NCI-H2227 (cell line): Measurements from ENCODE around the gene MINK1.

ENCODE experiments used
- DNase-seq: peaks from one replicate; lab custom pipeline; 2025; ENCODE audit not compliant: unreplicated experiment; lab: John Stamatoyannopoulos, UW

MINK1 gene

DNA sequence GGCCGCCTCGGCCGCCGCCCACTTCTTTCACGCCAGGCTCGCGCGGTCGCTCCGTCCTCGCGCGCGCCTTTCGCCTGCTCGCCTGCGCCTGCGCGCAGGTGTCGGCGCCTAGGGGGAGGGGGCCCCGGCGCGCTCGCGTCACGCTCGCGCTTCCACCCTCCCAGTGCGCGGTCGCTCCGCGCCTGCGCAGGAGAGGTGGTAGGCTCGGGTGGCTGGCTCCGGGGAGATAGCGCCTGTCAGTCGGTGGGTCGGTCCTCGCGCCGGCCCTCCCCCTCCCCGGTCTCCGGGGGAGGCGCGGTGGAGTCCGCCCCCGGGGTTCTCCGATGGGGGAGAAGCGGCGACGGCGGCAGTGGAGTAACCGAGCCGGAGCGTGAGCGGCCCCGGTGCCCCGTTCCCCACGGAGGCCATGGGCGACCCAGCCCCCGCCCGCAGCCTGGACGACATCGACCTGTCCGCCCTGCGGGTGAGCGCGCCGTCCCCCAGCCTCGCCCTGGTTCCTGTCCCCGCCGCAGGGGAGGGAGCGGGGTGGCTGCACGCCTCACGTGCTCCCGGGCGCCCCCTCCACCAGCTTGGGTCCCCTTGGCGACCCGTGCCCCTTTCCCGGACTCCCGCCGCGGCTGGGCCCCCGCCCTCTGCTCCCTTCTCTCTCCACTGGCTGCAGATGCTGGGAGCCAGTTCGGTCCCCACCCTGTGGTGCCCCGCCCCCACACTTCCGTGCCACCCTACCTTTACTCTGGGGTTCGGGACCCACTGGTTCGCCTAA lies at the start of gene MINK1:
MINK1 (plus strand) TSS at position 163 of the 763 bp plus-strand sequence; CDS start at position 407, 244 bp downstream.
- peak; percentile 95 for DNase-seq

DNA sequence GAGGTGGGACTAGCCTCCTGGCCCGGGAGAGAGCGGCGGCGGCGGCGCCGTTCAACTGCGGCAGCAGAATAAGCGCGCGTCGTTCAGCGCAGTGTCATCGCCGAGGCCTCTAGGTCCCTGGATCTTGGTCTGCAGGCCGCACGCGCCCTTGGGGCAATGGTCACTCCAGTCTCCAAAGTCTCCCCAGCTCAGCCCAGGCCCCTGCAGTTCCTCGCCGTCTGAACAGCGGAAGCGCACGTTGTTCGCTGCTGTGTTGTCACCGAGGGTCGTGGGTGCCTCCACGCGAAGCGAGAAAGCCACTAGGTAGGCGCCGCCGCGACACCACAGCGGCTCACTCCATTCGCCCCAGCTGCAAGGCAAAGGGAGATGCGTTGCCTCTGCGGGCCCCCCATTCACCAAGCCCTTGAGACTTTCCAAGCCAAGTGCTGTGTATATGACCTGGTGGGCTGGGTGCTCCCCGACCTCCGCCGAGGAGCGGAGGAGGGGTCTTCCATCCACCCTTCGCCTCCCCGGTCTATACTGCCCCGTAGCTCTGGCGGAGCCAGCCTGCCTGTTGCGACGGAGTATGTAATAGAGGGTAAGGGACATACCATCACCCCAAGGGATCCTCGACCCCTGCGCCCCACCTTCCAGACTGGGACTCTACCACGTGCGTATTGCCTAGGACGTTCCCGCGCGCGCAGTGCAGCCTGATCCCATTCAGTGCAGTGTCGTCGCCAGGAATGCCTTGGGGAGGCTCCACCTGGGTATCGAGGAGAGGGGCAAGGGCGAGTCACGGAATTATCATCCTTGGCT lies 47.6 kb upstream of the MINK1 start:
- no peak for DNase-seq

DNA sequence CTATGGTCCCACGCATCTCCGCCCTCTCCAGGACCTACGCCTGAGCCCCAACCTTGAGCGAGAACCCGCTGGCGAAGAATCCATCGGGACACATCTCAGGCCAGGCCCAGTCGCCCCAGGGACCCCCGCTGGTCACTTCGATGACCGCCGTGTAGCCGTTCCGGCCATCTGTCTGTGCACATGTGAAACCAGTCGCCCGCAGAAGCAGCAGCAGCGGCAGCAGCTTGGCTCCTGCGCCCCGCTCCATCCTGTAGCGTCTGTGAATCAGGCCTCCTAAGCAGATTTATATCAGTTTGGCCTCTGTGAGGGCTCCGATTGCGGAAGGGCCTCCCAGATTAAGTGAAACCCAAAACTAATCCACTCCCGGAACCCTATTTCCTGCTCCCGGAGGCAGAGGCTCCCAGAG lies 47.0 kb upstream of the MINK1 start, which contains the start of gene VMO1:
VMO1 (minus strand) TSS at position 259 of the 406 bp plus-strand sequence; CDS start at position 247, 12 bp downstream.
- no peak for DNase-seq

DNA sequence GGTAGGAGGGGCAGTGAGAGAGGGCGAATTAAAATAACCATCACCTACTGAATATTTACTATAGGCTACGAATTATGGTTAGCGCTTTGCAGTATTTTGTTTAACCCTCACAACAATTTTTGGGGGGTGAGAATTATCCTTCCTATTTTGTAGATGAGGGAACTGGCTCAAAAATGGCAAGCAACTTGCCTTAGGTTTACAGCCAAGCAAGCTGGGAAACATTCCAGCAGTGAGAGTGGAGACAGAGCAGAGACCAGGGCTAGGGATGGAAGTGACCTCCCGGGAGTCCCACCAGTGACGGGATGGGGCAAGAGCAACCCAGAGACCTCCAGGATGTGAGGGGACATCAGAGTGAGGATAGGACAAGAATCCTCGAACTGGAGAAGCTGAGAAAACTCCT lies 46.6 kb upstream of the MINK1 start:
- DNase-seq, result no peak

DNA sequence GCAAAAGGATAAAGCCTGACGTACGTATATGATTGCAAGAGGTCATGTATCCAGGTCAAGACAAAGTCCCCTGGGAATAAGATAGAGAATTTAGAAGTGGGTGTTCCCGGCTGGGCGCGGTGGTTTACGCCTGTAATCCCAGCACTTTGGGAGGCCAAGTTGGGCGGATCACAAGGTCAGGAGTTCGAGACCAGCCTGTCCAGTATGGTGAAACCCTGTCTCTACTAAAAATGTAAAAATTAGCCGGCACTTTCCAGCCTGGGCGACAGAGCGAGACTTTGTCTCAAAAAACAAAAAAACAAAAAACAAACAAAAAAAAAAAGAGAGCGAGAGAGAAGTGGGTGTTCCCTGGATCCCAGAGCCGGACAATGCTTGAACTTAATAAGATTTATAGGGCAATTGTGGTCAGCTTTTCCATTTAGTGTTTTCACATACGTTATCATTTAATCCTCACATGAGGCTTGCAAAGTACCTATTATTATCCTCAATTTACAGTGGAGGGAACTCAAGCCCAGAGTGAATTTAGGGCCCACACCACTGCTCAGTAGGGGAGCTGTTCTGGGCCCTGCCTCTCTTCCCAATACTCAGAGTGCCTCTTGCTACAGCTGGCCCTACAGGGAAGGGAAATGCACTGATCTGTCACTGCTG lies 44.9 kb upstream of the MINK1 start:
- DNase-seq, result peak; percentile 67

DNA sequence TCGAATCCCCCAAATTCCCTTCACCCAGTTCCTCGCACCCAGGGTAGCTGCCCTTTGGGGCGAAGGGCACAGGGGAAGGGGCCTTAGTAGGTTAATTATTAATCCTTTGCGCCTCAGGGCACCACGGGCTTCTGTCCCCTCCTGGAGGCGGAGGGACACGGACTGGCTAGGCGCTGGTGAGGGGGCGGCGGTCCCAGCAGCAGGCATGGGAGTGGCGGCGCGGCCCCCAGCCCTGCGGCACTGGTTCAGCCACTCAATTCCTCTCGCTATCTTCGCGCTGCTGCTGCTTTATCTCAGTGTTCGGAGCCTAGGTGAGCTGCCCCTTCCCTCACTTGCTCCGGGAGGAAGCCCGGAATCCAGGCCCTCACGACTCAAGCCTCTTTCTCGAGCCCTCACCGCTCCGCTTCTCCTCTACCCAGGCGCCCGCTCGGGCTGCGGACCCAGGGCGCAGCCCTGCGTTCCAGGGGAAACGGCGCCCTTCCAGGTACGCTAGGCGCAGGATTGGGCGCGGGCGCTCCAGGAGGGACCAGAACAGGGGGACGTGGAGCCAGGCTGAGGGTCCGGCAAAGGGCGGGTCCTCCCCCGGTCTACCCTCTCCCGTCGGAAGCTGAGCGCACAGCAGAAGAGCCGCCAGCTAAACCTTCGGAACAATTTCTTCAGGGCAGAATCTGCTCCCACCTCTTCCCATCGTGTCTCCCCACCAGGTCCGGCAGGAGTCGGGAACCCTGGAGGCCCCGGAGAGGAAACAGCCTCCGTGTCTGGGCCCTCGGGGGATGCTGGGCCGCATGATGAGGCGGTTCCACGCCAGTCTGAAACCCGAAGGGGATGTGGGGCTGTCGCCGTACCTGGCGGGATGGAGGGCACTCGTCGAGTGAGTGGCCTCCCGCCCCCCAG lies 44.1 kb upstream of the MINK1 start, which contains the start of gene GLTPD2:
GLTPD2 (plus strand) TSS at position 158 of the 894 bp plus-strand sequence; CDS start at position 206, 48 bp downstream.
- peak; percentile 37 for DNase-seq

DNA sequence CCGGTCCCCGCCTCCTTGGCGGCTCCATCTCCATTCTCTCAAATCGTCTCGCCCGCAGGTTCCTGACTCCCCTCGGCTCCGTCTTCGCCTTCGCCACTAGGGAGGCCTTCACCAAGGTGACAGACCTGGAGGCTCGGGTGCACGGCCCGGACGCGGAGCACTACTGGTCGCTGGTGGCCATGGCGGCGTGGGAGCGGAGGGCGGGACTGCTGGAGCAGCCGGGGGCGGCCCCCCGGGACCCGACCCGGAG lies 43.5 kb upstream of the MINK1 start:
- DNase-seq, result no peak

DNA sequence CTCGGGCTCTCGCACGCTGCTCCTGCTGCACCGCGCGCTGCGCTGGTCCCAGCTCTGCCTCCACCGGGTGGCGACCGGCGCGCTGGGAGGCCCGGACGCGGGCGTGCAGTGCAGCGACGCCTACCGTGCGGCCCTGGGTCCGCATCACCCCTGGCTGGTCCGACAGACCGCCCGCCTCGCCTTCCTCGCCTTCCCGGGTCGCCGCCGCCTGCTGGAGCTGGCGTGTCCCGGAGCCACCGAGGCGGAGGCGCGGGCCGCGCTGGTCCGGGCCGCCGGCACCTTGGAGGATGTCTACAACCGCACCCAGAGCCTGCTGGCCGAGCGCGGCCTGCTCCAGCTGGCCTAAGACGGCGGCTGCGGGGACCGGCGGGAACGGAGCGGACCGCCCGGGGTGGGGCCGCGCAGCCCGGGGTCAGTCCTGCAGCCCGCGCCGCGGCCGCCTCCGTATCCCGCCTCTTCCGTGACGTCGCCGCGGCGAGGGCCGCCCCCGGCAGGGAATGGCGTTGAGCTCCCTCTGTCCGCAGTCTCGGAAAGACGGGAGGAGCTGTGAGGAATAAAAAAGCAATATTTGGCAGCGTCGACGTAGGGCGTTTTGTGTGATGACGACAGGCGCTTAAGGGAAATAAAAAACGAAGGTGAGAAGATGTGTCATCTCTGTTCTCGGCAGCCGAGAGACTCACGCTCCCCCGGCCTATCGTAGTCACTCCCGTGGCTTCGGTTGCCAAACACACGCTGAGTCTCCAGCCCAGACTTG lies 43.0 kb upstream of the MINK1 start:
- peak; percentile 85 for DNase-seq

DNA sequence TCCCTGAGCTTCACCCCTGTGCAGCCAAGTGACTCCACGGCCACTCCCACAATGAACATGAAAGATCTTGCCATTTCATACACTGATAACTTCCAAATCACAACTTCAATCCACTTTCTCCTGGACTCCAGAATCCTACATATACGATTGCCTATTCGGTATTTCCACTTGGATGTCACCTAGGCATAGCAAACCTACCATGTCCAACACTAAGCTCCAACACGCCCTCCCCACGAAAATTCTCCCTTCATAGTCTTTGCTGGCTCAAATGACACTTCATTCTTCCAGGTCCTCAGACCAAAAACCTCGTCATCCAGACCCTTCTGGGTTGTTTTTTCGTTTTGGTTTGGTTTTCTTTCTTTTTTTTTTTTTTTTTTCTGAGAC lies 42.4 kb upstream of the MINK1 start:
- no peak for DNase-seq

DNA sequence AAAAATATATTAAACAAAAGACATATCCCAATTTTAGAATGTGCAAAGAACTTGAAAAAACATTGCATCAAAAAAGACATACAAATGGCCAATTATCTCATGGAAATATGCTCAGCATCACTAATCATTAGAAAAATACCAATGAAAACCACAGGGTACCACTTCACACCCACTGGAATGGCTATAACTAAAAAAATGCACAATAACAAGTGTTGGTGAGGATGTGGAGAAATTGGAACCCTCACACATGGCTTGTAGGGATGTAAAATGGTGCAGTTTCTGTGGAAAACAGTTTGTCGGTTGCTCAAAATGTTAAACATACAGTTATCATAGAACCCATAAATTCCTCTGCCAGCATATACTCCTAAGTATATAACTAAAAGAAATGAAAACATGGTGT lies 38.0 kb upstream of the MINK1 start:
- no peak for DNase-seq

DNA sequence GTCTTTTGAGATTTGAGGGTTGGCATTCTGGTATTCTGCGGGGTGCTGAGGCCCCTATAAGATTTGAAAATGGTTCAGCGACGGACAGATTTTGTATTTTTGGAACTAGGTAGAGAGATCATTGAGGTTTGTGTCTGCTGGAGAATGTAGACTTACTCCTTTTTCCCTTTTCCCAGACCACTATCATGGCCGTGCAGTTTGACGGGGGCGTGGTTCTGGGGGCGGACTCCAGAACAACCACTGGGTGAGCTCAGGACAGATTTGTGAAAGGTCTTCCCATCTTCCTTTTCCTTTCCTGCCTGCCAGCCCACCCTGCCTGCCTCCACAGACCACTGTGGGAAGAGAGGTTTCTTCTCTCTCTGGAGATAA lies 36.6 kb upstream of the MINK1 start:
- peak; percentile 47 for DNase-seq

DNA sequence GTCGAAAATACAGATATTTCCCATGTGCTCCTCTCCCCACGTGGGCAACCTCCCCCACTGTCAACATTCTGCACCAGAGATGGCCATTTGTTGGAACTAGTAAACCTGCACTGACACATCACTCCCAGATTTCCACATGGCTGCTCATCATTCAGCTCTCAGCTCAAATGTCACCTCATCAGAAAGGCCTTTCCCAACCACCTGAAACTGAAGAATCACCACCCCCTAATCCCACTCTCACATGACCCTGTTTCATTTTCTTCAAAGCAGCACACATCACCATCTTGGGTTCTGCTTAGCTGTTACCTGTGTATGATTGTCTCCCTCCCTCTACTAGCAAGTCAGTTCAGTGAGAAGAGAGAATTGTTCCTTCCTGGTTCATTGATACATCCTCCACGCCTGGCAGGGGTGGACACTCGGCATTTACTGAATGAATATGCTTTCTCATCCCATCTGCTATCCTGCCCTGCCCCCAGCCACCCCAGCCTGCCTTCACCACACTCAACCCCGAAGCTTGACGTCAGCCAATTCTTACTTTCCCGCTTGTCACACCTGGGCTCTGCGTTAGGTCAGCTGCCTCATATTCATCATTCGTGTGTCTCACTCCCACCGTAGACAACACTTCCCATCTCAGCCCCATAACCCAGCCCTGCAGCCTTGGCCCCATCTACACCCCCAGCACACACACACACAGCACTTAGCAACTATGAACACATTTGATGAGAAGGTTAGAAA lies 32.5 kb upstream of the MINK1 start:
- DNase-seq, result peak; percentile 15

DNA sequence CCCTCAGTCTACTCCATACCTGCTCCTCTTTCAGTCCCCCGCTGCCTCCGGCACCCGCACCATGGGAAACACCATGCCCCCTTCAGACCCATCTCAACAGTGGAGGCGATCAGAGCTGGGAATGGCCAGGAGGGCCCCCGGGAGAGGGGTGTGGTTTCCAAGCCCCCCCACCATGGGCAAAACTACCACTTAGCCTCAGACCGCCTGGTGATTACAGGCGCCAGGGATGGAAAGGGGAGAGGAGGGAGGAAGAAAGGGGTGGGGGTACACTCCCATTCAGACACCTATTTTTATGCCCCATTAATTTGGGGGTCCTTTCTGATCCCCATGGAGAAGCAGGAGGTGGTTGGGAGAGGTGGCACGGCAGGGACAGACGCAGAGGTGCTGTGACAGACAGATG lies 30.9 kb upstream of the MINK1 start, which contains the start of gene C17orf114:
C17orf114 (minus strand) TSS at position 101 of the 400 bp plus-strand sequence.
- no peak for DNase-seq

DNA sequence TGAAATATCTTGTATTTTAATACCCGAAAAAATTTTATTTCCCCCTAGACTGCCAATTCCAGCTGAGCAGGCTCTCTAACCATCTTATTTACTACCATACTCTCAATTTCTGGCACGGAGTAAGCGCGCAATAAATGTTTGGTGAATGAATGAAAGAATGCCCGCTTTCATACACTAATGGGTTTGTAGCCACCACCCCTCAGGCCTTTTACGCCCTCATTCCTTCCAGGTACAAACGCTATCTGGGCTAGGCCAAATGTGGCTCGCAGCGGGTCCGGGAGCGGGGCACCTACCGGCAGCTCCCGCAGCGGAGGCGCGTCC lies 26.7 kb upstream of the MINK1 start:
- DNase-seq, result peak; percentile 39

DNA sequence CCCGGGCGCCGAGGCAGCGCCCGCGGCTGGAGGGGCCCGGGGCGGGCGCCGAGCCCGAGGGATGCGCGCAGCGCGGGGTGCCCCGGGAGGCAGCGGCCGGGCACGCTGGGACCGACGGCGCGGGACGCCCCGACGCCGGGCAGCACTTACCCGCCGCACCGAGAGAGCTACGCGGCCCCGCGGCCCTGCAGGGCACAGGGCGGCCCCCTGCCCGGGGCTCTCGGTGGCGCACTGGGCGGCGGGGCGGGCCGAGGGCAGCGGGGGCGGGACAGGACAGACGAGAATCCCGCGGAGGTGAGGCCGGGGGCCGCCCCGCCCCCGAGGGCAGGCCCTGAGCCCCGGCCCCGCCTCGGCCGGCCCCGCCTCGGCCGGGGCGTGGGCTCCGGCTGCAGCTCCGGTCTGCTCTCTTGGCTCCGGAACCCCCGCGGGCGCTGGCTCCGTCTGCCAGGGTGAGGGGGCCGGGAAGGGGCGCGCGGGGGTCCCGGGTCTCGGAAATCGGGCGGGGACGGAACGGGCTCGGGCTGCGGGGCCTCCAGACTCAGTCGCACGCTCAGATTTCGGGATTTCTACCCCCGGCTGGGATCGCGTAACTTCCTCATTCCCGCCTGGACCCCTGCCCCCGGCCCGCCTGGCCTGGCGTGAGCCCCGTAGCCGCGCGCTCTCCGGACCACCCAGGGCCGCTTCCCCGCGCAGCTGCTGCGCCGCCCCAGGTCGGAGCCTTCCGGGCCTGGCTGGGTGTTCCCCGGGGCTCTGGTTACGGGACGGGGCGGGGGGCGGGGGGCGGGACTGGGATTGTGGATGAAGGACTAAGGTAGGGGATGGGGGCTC lies 26.1 kb upstream of the MINK1 start, which contains the start of gene PLD2:
PLD2 (plus strand) TSS at position 376 of the 828 bp plus-strand sequence. CDS start 621 bp downstream, outside the sequence.
- peak; percentile 84 for DNase-seq

DNA sequence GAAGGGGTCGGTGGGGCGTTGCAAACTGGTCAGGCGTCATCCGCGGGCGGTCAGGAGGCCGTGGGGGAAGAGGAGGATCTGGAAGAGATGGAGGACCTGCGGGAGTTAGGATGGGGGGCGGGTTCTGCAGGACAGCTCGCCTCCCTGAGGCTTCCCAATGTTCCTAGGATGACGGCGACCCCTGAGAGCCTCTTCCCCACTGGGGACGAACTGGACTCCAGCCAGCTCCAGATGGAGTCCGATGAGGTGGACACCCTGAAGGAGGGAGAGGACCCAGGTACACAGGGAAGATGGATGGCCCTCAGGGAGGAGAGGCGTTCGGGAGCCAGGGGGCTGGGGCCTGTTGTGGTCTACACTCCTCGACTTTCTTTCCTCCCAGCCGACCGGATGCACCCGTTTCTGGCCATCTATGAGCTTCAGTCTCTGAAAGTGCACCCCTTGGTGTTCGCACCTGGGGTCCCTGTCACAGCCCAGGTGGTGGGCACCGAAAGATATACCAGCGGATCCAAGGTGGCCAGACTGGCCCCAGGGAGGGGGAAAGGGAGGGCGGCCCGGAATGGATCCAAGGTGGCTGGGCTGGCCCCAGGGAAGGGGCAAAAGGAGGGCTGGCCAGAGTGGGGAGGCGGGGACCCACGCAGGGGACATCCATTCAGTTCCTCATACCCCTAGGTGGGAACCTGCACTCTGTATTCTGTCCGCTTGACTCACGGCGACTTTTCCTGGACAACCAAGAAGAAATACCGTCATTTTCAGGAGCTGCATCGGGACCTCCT lies 25.3 kb upstream of the MINK1 start:
- no peak for DNase-seq

DNA sequence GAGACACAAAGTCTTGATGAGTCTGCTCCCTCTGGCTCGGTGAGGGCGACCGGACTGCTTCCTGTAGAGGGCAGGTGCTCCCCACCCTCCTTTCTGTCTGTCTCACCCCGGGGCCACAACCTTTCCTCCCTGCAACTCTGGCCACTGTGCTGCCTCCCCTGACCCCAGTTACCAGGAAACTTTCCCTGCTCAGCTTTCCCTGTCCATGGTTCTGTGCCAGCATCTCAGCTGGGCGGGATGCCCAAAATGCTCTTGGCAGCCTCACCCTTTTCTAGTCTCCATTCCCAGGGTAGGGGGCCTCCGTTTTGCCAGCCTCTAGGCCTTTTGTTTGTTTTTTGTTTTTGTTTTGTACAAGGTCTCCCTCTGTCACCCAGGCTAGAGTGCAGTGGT lies 24.8 kb upstream of the MINK1 start:
- no peak for DNase-seq
